Natural killer cell (primary cell): ENCODE measurements around the gene ST13. TPM values are rescaled to one million over a fixed set of nuclear protein-coding genes. Genes with fewer than 3 reads are reported as not detected.
"Not testable (repeated sequence)": the region's sequence is repeated elsewhere in the genome, so short reads cannot be mapped to it uniquely, and the experiment has no call there.

Source experiments
- ATAC-seq, 3 donors: fragments of 150-1000 bp in 2 of 3; fragments of 200-7000 bp in 1 of 3; cut with Tn5 transposase; 1 replicate in 1 of 3; 2 replicates in 2 of 3; pipeline ENCODE4 v1.10.0; 2021; ENCODE audit warnings: mild to moderate bottlenecking in 2 of 3, moderate library complexity in 2 of 3
- DNase-seq, 2 donors: peaks; one replicate each; pipeline versions ENCODE4 v3.0.0 to v3.0.0-alpha.2; 2013 to 2021; ENCODE audit warnings: mixed read lengths in 1 of 2
- H3K27ac ChIP-seq: one replicate; pipeline ENCODE4 v1.5.1; 2013; ENCODE audit warnings: mild to moderate bottlenecking, low read length
- H3K27me3 ChIP-seq: one replicate; pipeline ENCODE4 v1.6.1; 2013; ENCODE audit warnings: low read length; ENCODE audit not compliant: control insufficient read depth, insufficient read depth
- H3K36me3 ChIP-seq: one replicate; pipeline ENCODE4 v1.6.1; 2013; ENCODE audit warnings: low read length; ENCODE audit not compliant: control insufficient read depth, insufficient read depth
- H3K4me1 ChIP-seq: one replicate; pipeline ENCODE4 v1.6.1; 2013; ENCODE audit warnings: low read length; ENCODE audit not compliant: control insufficient read depth, insufficient read depth
- H3K4me3 ChIP-seq: one replicate; pipeline ENCODE4 v1.5.1; 2013; ENCODE audit warnings: low read length
- H3K9me3 ChIP-seq: one replicate; pipeline ENCODE4 v1.6.1; 2013; ENCODE audit warnings: low read length; ENCODE audit not compliant: control insufficient read depth, insufficient read depth
- H3K27ac Mint-ChIP-seq, 2 donors: one replicate each; pipeline ENCODE4 v1.8.0; 2022; ENCODE audit warnings: mild to moderate bottlenecking in 2 of 2, mixed read lengths in 2 of 2, moderate library complexity in 1 of 2
- H3K27me3 Mint-ChIP-seq, 2 donors: one replicate each; pipeline ENCODE4 v1.8.0; 2022; ENCODE audit warnings: low read depth in 2 of 2, mixed read lengths in 2 of 2
- H3K36me3 Mint-ChIP-seq: one replicate; pipeline ENCODE4 v1.8.0; 2022; ENCODE audit warnings: mixed read lengths
- H3K4me1 Mint-ChIP-seq, 2 donors: one replicate each; pipeline ENCODE4 v1.8.0; 2022; ENCODE audit warnings: mixed read lengths in 2 of 2
- H3K4me3 Mint-ChIP-seq: one replicate; pipeline ENCODE4 v1.8.0; 2022; ENCODE audit warnings: mild to moderate bottlenecking, moderate library complexity, mixed read lengths
- H3K9me3 Mint-ChIP-seq, 2 donors: one replicate each; pipeline ENCODE4 v1.8.0; 2022; ENCODE audit warnings: mixed read lengths in 2 of 2
- WGBS: methylation state at CpG from one replicate; pipeline ENCODE4 v1.1.7; 2013; ENCODE audit warnings: missing lambda C conversion rate; ENCODE audit not compliant: insufficient coverage; 5-methylcytosine and 5-hydroxymethylcytosine counted together
- intact Hi-C: fragments of 100-400 bp; cut with micrococcal nuclease; formaldehyde crosslinking; loops from one replicate; pipeline ENCODE4 v1.14.2; 2022
- total RNA-seq, 4 donors: library from RNA; stranded (reverse); fragments of 120-200 nt in 1 of 4; gene quantifications; one replicate each; pipeline versions ENCODE4 v1.2.3 to v1.2.4, GENCODE V29; 2013 to 2022
- TF ChIP-seq, protein P1 (sequence below): fragments of 200-600 bp; IDR thresholded peaks from one replicate; pipeline ENCODE4 v1.8.0; 2022; ENCODE audit warnings: antibody characterized with exemption

The ST13 gene
- total RNA-seq, 3 donors from 2014 or later (not counting 1 experiment from before 2014, with no cell fraction given) = 72.2 to 81.9 (median 77.5) TPM

DNA sequence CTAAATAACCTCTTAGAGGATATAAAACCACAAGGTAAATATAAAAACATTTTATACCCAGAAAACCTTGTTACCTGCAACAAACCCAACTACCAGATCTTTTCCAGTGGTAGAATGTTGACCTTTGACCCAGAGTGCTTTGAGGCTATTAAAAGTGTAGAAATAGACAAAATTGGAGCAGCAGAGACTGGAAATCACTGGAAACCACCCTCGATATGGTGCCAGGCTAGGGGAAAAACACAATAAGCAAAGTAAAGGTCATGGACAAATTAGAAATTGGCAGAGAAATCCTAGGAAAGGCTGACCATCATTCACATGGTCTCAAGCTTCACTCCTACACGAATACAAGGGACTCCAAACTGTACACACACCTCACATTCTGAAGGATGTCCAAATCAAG is 64.0 kb downstream of the ST13 start:
- Histone ChIP-seq H3K4me1 (no peaks in the 10 kb centered on the region), H3K27me3 (no peaks in the 10 kb centered on the region), H3K4me3 (no peak overlapping the region), H3K27ac (no peak overlapping the region), H3K36me3 (peaks cover 17% of the 10 kb centered on the region), H3K9me3 (no peaks in the 10 kb centered on the region)
- WGBS = 91% methylated on average over 2 of the region's 2 CpGs
- intact Hi-C loops = no loop called here
- DNase-seq = no peak
- Mint-ChIP-seq H3K9me3 (no peaks in the 10 kb centered on the region), H3K36me3 (peaks cover 15% of the 10 kb centered on the region), H3K4me3 (no peak overlapping the region), H3K27me3 (no peaks in the 10 kb centered on the region), H3K4me1 (no peaks in the 10 kb centered on the region), H3K27ac (no peak overlapping the region)
- TF ChIP-seq, protein P1, sequence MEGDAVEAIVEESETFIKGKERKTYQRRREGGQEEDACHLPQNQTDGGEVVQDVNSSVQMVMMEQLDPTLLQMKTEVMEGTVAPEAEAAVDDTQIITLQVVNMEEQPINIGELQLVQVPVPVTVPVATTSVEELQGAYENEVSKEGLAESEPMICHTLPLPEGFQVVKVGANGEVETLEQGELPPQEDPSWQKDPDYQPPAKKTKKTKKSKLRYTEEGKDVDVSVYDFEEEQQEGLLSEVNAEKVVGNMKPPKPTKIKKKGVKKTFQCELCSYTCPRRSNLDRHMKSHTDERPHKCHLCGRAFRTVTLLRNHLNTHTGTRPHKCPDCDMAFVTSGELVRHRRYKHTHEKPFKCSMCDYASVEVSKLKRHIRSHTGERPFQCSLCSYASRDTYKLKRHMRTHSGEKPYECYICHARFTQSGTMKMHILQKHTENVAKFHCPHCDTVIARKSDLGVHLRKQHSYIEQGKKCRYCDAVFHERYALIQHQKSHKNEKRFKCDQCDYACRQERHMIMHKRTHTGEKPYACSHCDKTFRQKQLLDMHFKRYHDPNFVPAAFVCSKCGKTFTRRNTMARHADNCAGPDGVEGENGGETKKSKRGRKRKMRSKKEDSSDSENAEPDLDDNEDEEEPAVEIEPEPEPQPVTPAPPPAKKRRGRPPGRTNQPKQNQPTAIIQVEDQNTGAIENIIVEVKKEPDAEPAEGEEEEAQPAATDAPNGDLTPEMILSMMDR = no peak
- no peak for ATAC-seq

DNA sequence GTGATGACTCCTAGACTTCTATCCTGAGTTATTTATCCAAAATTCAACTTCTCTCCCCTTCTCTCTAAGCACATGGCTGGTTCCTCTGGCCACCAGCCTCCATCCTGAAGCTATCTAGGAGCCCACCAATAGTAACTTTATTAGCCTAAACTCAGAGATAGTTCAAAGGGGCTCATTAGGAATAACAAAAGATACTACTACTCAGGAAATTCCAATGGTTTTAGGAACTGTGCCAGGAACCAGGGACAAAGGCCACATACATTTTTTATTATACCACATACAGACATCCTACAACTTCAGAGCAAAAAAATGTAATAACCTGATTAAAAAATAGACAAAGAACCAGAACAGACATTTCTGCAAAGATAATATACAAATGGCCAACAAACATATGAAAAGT is 65.2 kb downstream of the ST13 start:
- Histone ChIP-seq H3K36me3 (peaks cover 19% of the 10 kb centered on the region), H3K4me3 (no peak overlapping the region), H3K27me3 (no peaks in the 10 kb centered on the region), H3K27ac (no peak overlapping the region), H3K4me1 (no peaks in the 10 kb centered on the region), H3K9me3 (no peaks in the 10 kb centered on the region)
- Mint-ChIP-seq H3K9me3 (no peaks in the 10 kb centered on the region), H3K36me3 (peaks cover 15% of the 10 kb centered on the region), H3K4me1 (no peaks in the 10 kb centered on the region), H3K27ac (peak overlapping the region in 1 of 2 donors; percentile 39), H3K4me3 (no peak overlapping the region), H3K27me3 (no peaks in the 10 kb centered on the region)
- DNase-seq = no peak
- TF ChIP-seq, protein P1 = no peak
- intact Hi-C loops = no loop called here
- no peak for ATAC-seq

DNA sequence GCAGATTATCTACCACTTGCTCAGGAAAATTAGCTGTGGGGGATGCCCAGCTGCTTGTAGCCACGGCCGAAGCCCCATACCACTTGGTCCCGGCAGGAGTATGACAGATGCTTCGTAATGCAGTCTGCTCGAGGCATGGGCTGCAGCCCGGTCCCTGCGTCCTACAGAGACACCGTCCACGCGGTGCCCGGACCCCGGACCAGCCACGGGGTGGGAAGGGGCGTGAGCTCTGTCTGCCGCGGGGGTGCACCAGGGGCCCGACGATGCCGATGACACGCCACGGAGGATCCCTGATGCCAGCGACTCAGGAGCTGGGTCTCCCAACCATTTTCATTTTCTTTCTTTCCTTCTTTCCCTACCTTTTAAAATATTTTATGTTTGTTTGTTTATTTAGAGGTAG is 67.3 kb downstream of the ST13 start:
- H3K4me3 ChIP-seq = no peak overlapping the region
- H3K27ac Mint-ChIP-seq = no peak overlapping the region
- WGBS = 98% methylated on average over 19 of the region's 22 CpGs
- peaks cover 15% of the 10 kb centered on the region for H3K36me3 Mint-ChIP-seq
- TF ChIP-seq, protein P1 = no peak
- no peaks in the 10 kb centered on the region for H3K27me3 Mint-ChIP-seq
- H3K4me3 Mint-ChIP-seq = no peak overlapping the region
- intact Hi-C loops = no loop called here
- H3K27ac ChIP-seq = no peak overlapping the region
- no peaks in the 10 kb centered on the region for H3K9me3 ChIP-seq
- peaks cover 22% of the 10 kb centered on the region for H3K36me3 ChIP-seq
- no peak for ATAC-seq
- H3K27me3 ChIP-seq = no peaks in the 10 kb centered on the region
- H3K9me3 Mint-ChIP-seq = no peaks in the 10 kb centered on the region
- DNase-seq = no peak
- H3K4me1 Mint-ChIP-seq = no peaks in the 10 kb centered on the region
- H3K4me1 ChIP-seq = no peaks in the 10 kb centered on the region

DNA sequence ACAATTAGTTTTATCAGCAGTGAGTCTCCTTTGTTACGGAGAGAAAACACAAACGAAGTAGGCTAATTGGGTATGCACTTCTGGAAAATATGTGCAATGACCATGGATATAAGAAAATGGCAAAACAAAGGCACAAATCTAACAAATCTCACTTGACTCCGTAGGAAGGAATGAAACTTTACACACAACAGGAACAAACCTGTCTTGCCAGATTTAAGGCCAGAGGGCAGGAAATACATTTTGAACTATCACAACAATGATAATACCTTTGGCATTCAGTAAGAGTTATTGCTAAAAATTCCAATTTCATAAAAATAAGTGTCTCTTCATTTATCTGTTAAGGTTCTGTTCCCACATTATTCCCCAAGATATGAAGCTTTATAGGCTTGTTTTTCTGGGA is 73.9 kb downstream of the ST13 start:
- H3K27me3 Mint-ChIP-seq = no peaks in the 10 kb centered on the region
- no peak for ATAC-seq
- TF ChIP-seq, protein P1 = no peak
- no peak for DNase-seq
- H3K4me1 Mint-ChIP-seq = no peaks in the 10 kb centered on the region
- no peaks in the 10 kb centered on the region for H3K36me3 Mint-ChIP-seq
- H3K36me3 ChIP-seq = peaks cover 15% of the 10 kb centered on the region
- no peaks in the 10 kb centered on the region for H3K9me3 ChIP-seq
- no peak overlapping the region for H3K4me3 ChIP-seq
- WGBS = 100% methylated on average over 3 of the region's 3 CpGs
- no peaks in the 10 kb centered on the region for H3K27me3 ChIP-seq
- no peaks in the 10 kb centered on the region for H3K4me1 ChIP-seq
- H3K9me3 Mint-ChIP-seq = no peaks in the 10 kb centered on the region
- intact Hi-C loops = no loop called here
- no peak overlapping the region for H3K27ac ChIP-seq
- no peak overlapping the region for H3K27ac Mint-ChIP-seq
- H3K4me3 Mint-ChIP-seq = no peak overlapping the region

DNA sequence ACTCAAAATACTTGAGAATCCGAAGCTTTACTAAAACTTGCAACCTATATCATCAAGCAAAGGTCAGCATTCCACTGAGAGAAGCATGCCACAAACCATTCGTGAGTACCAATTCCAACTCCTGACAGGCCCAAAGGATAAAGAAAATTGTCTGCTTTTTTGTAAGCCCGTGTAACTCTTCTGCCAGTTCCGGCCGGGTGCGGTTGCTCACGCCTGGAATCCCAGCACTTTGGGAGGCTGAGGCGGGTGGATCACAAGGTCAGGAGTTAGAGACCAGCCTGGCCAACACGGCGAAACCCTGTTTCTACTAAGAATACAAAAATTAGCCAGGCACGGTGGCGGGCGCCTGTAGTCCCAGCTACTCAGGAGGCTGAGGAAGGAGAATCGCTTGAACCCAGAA is 74.7 kb downstream of the ST13 start:
- H3K4me1 Mint-ChIP-seq, H3K27me3 Mint-ChIP-seq, H3K27ac ChIP-seq, H3K9me3 Mint-ChIP-seq, H3K27me3 ChIP-seq, DNase-seq, H3K36me3 Mint-ChIP-seq, H3K4me3 Mint-ChIP-seq, H3K27ac Mint-ChIP-seq, intact Hi-C loops, H3K4me1 ChIP-seq, ATAC-seq, H3K9me3 ChIP-seq, H3K4me3 ChIP-seq: not testable (repeated sequence)
- WGBS = 99% methylated on average over 14 of the region's 14 CpGs
- H3K36me3 ChIP-seq = peaks cover 18% of the 10 kb centered on the region
